ENCODE results near the gene TMEM209.

TMEM209 gene

GRCh38 chr7:130118294-130118693 lies 86.9 kb downstream of the TMEM209 start:
- FAIRE-seq, result no peak

- FAIRE-seq, result no peak
These were observed 90.4 kb downstream of the TMEM209 start for GRCh38 chr7:130114776-130115175.
